KMS-11 (cell line): ENCODE measurements around the gene C2orf68.
"Not testable (repeated sequence)": the region's sequence is repeated elsewhere in the genome, so short reads cannot be mapped to it uniquely, and the experiment has no call there.

Experiments
- H2AFZ ChIP-seq: fragments of 200-600 bp; sonication (generic); 2 replicates; pipeline ENCODE4 v1.6.1; 2016; ENCODE audit warnings: antibody characterized with exemption, mixed run types, low read depth
- H3K27ac ChIP-seq: fragments of 200-600 bp; sonication (generic); 2 replicates; pipeline ENCODE4 v1.6.1; 2016; ENCODE audit warnings: mild to moderate bottlenecking, mixed run types
- H3K27me3 ChIP-seq: fragments of 200-600 bp; sonication (generic); 2 replicates; pipeline ENCODE4 v1.6.1; 2017; ENCODE audit warnings: mild to moderate bottlenecking, low read depth, mixed run types, moderate library complexity; ENCODE audit not compliant: insufficient read depth
- H3K36me3 ChIP-seq: fragments of 200-600 bp; sonication (generic); 2 replicates; pipeline ENCODE4 v1.6.1; 2017; ENCODE audit warnings: mild to moderate bottlenecking, mixed run types; ENCODE audit not compliant: insufficient read depth
- H3K4me1 ChIP-seq: fragments of 200-600 bp; sonication (generic); 2 replicates; pipeline ENCODE4 v1.6.1; 2016; ENCODE audit warnings: mild to moderate bottlenecking, low read depth, mixed run types; ENCODE audit not compliant: poor library complexity, severe bottlenecking
- H3K4me2 ChIP-seq: fragments of 200-600 bp; sonication (generic); 2 replicates; pipeline ENCODE4 v1.7.0; 2016; ENCODE audit warnings: mild to moderate bottlenecking, mixed run types
- H3K4me3 ChIP-seq: fragments of 200-600 bp; sonication (generic); IDR thresholded peaks from 2 replicates; pipeline ENCODE4 v1.6.1; 2017; ENCODE audit warnings: low read depth, low read length, mixed read lengths; ENCODE audit not compliant: insufficient read depth
- H3K79me2 ChIP-seq: fragments of 200-600 bp; sonication (generic); 2 replicates; pipeline ENCODE4 v1.6.1; 2016; ENCODE audit warnings: low read depth, mixed run types; ENCODE audit not compliant: insufficient read depth
- H3K9ac ChIP-seq: fragments of 200-600 bp; sonication (generic); 2 replicates; pipeline ENCODE4 v1.6.1; 2016; ENCODE audit warnings: mild to moderate bottlenecking, mixed run types
- H4K20me1 ChIP-seq: fragments of 200-600 bp; sonication (generic); 2 replicates; pipeline ENCODE4 v1.6.1; 2016; ENCODE audit warnings: mild to moderate bottlenecking, mixed run types; ENCODE audit not compliant: insufficient read depth
- CTCF ChIP-seq: fragments of 200-600 bp; sonication (generic); conservative IDR thresholded peaks from 2 replicates; pipeline ENCODE4 v1.6.1; 2017; ENCODE audit warnings: low read depth, mild to moderate bottlenecking, antibody characterized with exemption, low read length, moderate library complexity, mixed read lengths

C2orf68 gene

GRCh38 chr2:85659324-85659981, 47.6 kb upstream of the C2orf68 start:
- H3K27ac ChIP-seq = no peak overlapping the region
- H3K4me1 ChIP-seq = peaks cover 12% of the 10 kb centered on the region
- no peak for TF ChIP-seq CTCF
- no peaks in the 10 kb centered on the region for H3K36me3 ChIP-seq
- H3K27me3 ChIP-seq = no peaks in the 10 kb centered on the region
- H2AFZ ChIP-seq = no peak overlapping the region
- H3K4me3 ChIP-seq = no peak overlapping the region
- H3K4me2 ChIP-seq = no peak overlapping the region
- H3K79me2 ChIP-seq = no peaks in the 10 kb centered on the region
- H3K9ac ChIP-seq = no peak overlapping the region
- no peaks in the 10 kb centered on the region for H4K20me1 ChIP-seq

GRCh38 chr2:85657399-85657798, 45.5 kb upstream of the C2orf68 start:
- peaks cover 12% of the 10 kb centered on the region for H3K4me1 ChIP-seq
- H3K4me3 ChIP-seq, H4K20me1 ChIP-seq, H3K27ac ChIP-seq, H3K9ac ChIP-seq, H3K36me3 ChIP-seq, H2AFZ ChIP-seq, H3K79me2 ChIP-seq, H3K4me2 ChIP-seq, H3K27me3 ChIP-seq: not testable (repeated sequence)

- H3K9ac ChIP-seq = no peak overlapping the region
- H2AFZ ChIP-seq = no peak overlapping the region
- 0 out of 2 replicates have a peak overlapping the region, but pooled peaks have one; percentile 2 for H3K4me2 ChIP-seq
- H3K79me2 ChIP-seq = no peaks in the 10 kb centered on the region
- no peaks in the 10 kb centered on the region for H4K20me1 ChIP-seq
- H3K36me3 ChIP-seq = no peaks in the 10 kb centered on the region
- H3K4me3 ChIP-seq = no peak overlapping the region
- H3K27me3 ChIP-seq = no peaks in the 10 kb centered on the region
- no peak for TF ChIP-seq CTCF
- no peak overlapping the region for H3K27ac ChIP-seq
- peaks cover 12% of the 10 kb centered on the region for H3K4me1 ChIP-seq
These were observed 44.6 kb upstream of the C2orf68 start for GRCh38 chr2:85656468-85656867.

GRCh38 chr2:85655961-85656417, 44.1 kb upstream of the C2orf68 start:
- Histone ChIP-seq H3K4me2 (0 out of 2 replicates have a peak overlapping the region, but pooled peaks have one; percentile 2), H3K27ac (no peak overlapping the region), H3K36me3 (no peaks in the 10 kb centered on the region), H2AFZ (no peak overlapping the region), H3K79me2 (no peaks in the 10 kb centered on the region), H4K20me1 (no peaks in the 10 kb centered on the region), H3K27me3 (no peaks in the 10 kb centered on the region), H3K4me3 (no peak overlapping the region), H3K9ac (no peak overlapping the region), H3K4me1 (peaks cover 12% of the 10 kb centered on the region)
- no peak for TF ChIP-seq CTCF

GRCh38 chr2:85653996-85654395, 42.1 kb upstream of the C2orf68 start:
- no peaks in the 10 kb centered on the region for H3K36me3 ChIP-seq
- no peak for TF ChIP-seq CTCF

More at GRCh38 chr2:85653996-85654395, 42.1 kb upstream of the C2orf68 start:
- no peak overlapping the region for H3K4me3 ChIP-seq
- no peak overlapping the region for H3K4me2 ChIP-seq
- no peaks in the 10 kb centered on the region for H4K20me1 ChIP-seq
- no peak overlapping the region for H2AFZ ChIP-seq
- no peaks in the 10 kb centered on the region for H3K79me2 ChIP-seq
- no peak overlapping the region for H3K9ac ChIP-seq
- peaks cover 15% of the 10 kb centered on the region for H3K4me1 ChIP-seq
- no peak overlapping the region for H3K27ac ChIP-seq
- no peaks in the 10 kb centered on the region for H3K27me3 ChIP-seq
